ENCODE results near the gene FGF8. TPM values are rescaled to one million over a fixed set of nuclear protein-coding genes. Genes with fewer than 3 reads are reported as not detected.

The FGF8 gene
- total and polyA plus RNA-seq, 9 of the 15 experiments (the other 6 are each of a cell fraction or from before 2014, with no cell fraction given) = 0.13 to 0.82 (median 0.37) TPM; not detected in 5

DNA sequence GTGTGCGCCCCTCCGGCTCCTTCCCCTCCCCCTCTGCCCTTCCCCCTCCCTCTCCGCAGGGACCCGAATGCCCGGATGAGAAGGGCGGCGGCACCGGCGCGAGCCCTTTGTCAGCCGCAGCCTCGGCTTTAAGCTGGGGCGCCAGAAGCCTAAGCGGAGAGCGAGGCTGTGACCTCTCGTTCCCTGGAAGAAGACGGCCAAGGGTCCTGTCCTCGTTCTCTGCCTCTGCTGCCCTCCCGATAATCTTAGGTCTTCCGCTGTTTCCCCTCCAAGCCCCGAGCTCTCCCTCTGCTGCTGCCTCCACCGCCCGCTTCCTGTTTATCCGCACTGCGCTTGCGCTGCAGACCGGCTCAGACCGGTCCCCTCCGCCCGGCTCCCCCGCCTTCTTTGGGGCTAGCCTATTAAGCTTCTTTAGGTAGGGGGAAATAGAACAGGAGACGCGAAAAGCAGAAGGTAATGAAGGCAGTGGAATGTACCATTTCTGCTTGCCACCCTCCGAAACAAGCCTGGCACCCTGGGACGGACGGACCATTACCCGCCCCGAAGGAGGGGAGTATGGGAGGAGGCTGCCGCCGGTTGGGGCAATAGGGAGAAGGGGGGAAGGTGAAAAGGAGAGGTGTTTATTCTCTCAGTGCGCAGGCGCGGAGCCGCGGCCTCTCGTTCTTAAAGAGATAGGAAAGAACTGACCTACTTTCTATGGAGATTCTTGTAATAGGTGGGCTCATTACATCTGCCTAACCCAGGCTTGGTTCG lies 42.4 kb upstream of the FGF8 start, which contains the start of gene OGA (continued):
- TF ChIP-seq JUND (IDR thresholded peaks at IDR 0.05; ENCODE audit: borderline replicate concordance, low read depth, low read length) = peak; percentile 97
- TF ChIP-seq JUND (tag; IDR thresholded peaks at IDR 0.05; ENCODE audit: borderline replicate concordance, low read depth, low read length) = no peak
- no peak for TF ChIP-seq MTF1 (CRISPR knock-in tag; IDR thresholded peaks at IDR 0.05; ENCODE audit: borderline replicate concordance)
- TF ChIP-seq, protein P1, sequence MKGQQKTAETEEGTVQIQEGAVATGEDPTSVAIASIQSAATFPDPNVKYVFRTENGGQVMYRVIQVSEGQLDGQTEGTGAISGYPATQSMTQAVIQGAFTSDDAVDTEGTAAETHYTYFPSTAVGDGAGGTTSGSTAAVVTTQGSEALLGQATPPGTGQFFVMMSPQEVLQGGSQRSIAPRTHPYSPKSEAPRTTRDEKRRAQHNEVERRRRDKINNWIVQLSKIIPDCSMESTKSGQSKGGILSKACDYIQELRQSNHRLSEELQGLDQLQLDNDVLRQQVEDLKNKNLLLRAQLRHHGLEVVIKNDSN (CRISPR knock-in tag; IDR thresholded peaks at IDR 0.05) = no peak
- TF ChIP-seq, protein P2, sequence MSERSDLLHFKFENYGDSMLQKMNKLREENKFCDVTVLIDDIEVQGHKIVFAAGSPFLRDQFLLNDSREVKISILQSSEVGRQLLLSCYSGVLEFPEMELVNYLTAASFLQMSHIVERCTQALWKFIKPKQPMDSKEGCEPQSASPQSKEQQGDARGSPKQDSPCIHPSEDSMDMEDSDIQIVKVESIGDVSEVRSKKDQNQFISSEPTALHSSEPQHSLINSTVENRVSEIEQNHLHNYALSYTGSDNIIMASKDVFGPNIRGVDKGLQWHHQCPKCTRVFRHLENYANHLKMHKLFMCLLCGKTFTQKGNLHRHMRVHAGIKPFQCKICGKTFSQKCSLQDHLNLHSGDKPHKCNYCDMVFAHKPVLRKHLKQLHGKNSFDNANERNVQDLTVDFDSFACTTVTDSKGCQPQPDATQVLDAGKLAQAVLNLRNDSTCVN (CRISPR knock-in tag; IDR thresholded peaks at IDR 0.05) = peak; percentile 85; the same call in 1 of the 2 replicates
- no peak for TF ChIP-seq ZNF785 (CRISPR knock-in tag; IDR thresholded peaks at IDR 0.05)
- no peak for TF ChIP-seq ZC3H11A (IDR thresholded peaks at IDR 0.05; ENCODE audit: low read depth, low read length)
- TF ChIP-seq, protein P3, sequence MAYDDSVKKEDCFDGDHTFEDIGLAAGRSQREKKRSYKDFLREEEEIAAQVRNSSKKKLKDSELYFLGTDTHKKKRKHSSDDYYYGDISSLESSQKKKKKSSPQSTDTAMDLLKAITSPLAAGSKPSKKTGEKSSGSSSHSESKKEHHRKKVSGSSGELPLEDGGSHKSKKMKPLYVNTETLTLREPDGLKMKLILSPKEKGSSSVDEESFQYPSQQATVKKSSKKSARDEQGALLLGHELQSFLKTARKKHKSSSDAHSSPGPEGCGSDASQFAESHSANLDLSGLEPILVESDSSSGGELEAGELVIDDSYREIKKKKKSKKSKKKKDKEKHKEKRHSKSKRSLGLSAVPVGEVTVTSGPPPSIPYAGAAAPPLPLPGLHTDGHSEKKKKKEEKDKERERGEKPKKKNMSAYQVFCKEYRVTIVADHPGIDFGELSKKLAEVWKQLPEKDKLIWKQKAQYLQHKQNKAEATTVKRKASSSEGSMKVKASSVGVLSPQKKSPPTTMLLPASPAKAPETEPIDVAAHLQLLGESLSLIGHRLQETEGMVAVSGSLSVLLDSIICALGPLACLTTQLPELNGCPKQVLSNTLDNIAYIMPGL (CRISPR knock-in tag; IDR thresholded peaks at IDR 0.05) = peak; percentile 59; the same call in 1 of the 2 replicates
- TF ChIP-seq, protein P4, sequence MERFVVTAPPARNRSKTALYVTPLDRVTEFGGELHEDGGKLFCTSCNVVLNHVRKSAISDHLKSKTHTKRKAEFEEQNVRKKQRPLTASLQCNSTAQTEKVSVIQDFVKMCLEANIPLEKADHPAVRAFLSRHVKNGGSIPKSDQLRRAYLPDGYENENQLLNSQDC (CRISPR knock-in tag; IDR thresholded peaks at IDR 0.05) = no peak
- peak; percentile 100 for TF ChIP-seq ATF7 (IDR thresholded peaks at IDR 0.05)
- TF ChIP-seq HNRNPLL (IDR thresholded peaks at IDR 0.05; ENCODE audit: low read depth, low read length, poor library complexity, severe bottlenecking) = no peak
- TF ChIP-seq, protein P5, sequence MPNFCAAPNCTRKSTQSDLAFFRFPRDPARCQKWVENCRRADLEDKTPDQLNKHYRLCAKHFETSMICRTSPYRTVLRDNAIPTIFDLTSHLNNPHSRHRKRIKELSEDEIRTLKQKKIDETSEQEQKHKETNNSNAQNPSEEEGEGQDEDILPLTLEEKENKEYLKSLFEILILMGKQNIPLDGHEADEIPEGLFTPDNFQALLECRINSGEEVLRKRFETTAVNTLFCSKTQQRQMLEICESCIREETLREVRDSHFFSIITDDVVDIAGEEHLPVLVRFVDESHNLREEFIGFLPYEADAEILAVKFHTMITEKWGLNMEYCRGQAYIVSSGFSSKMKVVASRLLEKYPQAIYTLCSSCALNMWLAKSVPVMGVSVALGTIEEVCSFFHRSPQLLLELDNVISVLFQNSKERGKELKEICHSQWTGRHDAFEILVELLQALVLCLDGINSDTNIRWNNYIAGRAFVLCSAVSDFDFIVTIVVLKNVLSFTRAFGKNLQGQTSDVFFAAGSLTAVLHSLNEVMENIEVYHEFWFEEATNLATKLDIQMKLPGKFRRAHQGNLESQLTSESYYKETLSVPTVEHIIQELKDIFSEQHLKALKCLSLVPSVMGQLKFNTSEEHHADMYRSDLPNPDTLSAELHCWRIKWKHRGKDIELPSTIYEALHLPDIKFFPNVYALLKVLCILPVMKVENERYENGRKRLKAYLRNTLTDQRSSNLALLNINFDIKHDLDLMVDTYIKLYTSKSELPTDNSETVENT (CRISPR knock-in tag; IDR thresholded peaks at IDR 0.05) = peak; percentile 34; the same call in 1 of the 2 replicates
- no peak for TF ChIP-seq STAT5A (IDR thresholded peaks at IDR 0.05; ENCODE audit: borderline replicate concordance, low read length)
- no peak for TF ChIP-seq CBFB (CRISPR knock-in tag; IDR thresholded peaks at IDR 0.05)
- TF ChIP-seq, protein P6, sequence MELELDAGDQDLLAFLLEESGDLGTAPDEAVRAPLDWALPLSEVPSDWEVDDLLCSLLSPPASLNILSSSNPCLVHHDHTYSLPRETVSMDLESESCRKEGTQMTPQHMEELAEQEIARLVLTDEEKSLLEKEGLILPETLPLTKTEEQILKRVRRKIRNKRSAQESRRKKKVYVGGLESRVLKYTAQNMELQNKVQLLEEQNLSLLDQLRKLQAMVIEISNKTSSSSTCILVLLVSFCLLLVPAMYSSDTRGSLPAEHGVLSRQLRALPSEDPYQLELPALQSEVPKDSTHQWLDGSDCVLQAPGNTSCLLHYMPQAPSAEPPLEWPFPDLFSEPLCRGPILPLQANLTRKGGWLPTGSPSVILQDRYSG (tag; conservative IDR thresholded peaks at IDR 0.05; ENCODE audit: low read depth) = no peak
- TF ChIP-seq, protein P7, sequence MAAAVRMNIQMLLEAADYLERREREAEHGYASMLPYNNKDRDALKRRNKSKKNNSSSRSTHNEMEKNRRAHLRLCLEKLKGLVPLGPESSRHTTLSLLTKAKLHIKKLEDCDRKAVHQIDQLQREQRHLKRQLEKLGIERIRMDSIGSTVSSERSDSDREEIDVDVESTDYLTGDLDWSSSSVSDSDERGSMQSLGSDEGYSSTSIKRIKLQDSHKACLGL (CRISPR knock-in tag; IDR thresholded peaks at IDR 0.05; ENCODE audit: borderline replicate concordance, poor library complexity, severe bottlenecking) = no peak
- TF ChIP-seq HNRNPK (IDR thresholded peaks at IDR 0.05; ENCODE audit: low read depth, low read length, poor library complexity, severe bottlenecking) = no peak
- no peak for TF ChIP-seq RFX1 (IDR thresholded peaks at IDR 0.05)
- no peak for TF ChIP-seq SNRNP70 (optimal IDR thresholded peaks at IDR 0.05; ENCODE audit: low read depth, low read length)

Measured in K562 (cell line).